EL (cell line): Measurements from ENCODE around the gene LTBR.

ENCODE experiments used
- DNase-seq: peaks from one replicate; pipeline ENCODE4 v3.0.0-alpha.2; 2016

Gene LTBR

DNA sequence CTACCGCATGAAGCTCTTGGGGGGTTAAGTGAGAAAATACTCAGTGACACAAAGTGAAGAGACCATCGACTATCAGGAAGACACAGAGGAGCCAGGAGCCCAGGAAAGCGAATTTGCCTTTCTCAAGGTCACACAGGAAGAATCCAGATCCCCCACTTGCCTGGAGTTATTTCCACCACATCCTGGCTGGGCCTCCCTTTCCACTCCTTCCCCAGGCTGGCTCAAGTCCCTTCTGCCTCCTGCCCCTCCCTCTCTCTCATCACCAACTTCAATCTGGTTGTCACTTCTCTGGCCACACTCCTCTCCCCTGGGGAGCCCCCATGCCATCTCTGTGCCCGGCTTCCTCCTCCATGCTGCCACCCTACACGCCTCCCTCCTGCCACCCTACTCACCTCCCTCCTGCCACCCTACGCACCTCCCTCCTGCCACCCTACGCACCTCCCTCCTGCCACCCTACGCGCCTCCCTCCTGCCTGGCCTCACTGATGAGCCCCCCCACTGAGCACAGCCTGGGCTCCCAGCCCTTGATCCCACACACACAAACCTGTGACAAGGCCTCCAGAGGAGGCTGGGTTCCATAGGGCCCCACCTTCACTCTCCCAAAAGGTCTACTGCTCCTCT lies 14.9 kb upstream of the LTBR start:
- DNase-seq: no peak

DNA sequence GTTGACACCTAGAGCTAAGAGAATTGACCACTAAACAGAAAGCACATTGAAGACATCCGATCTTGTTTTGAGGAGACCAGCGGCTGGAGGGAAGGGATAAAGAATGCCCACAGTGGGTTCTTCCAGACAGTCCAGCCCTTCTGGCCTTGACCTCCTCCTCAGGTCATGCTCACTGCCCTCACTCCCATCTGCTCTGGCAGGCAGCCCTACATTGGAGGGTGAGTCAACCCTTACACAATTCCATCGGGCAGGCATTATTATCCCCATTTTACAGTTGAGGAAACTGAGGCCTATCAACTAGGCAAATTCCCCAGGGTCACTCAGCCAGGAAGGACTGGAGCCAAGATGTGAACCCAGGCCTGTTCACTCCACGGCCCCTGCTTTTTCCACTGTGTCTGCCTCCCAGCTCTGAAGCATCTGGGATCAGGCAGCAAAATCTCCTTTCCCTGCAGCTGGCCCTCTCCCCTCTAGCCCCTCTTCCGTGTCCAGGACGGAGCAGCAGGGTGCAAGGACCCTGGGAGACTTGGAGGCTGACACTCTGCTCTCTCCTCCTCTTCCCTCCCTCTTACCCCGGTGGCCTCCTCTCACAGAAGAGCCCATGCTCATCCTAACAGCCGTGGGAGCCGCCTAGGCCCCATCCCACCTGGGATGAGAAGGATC lies 13.9 kb upstream of the LTBR start:
- DNase-seq: no peak

DNA sequence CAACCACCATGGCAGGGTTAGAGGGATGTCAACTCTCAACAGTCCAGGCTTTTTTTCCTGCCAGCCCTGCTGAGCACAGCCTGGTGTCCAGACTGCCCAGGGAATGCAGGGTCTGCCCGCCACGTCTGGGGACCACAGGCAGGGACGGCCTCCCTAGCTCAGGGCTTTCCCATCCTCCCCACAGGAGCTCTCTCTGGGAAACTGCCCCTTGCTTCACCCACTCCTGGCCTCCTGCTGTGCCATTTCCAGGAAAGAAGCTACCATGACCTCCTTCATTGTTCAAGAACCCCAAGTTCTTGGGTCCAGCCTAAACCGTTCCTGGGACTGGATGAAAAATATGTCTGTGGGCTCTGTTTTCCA lies 13.4 kb upstream of the LTBR start:
- DNase-seq: no peak

DNA sequence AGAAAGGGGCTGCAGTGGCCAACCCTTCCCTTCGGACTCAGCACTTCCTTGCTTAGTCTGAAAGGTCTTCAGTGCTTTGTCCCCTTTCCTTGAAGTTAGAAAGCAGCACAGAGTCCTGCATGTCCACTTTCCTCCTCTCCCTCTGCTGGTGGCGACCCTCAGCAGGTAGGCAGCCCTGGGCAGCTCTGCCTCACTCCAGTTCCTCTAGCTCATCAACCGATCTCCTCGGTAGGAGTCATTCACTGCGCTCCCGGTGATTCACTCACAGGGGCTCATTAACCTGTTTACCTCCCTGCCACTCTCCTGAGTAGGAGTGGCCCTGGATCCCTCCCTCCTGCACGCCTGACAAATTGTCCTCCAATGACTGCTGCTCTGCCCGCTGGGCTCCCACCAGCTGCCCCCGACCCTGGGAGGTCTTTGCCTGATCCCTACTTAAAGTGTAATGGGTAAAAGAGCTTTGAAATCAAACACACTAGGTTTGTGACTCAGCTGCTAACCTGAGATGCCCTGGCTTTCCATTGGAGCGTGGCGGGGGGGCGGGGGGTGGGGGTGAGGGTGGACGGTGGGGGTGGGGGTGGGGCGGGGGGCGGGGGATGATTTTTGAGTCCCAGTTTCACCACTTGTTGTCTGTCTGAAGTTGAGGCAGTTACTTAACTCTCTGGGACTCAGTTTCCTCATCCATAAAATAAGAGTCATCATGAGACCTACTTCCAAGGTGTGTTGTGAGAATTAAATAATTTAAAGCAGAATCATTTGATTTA lies 12.8 kb upstream of the LTBR start:
- DNase-seq: peak; percentile 67

DNA sequence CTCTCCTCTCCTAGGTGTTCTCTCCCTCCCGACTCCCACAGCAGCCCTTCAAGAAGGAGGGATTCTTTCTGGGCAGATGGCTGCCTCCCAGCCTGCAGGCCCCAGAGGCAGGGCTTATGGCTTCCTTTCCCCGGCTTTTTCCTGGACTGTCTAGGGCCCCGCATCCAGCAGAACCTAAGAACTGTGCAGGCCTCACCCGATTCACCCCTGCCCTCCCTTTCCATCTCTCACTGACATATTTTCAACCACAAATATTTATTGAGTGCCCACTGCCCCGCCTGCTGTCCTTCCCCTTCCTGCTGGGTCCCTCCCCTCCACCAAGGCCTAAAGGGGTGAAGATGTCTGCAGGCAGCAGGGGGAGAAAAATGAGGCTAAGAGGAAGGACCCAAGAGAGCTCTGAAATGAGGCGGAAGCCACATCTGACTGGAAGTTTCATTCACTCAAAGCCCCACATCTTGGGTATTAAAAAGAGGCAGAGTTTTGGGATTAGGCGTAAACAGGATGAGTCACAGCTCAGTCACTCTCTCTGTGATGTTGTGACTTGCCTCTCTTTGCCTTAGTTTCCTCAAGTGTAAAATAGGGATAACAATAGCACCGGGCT lies 11.5 kb upstream of the LTBR start:
- peak; percentile 93 for DNase-seq

DNA sequence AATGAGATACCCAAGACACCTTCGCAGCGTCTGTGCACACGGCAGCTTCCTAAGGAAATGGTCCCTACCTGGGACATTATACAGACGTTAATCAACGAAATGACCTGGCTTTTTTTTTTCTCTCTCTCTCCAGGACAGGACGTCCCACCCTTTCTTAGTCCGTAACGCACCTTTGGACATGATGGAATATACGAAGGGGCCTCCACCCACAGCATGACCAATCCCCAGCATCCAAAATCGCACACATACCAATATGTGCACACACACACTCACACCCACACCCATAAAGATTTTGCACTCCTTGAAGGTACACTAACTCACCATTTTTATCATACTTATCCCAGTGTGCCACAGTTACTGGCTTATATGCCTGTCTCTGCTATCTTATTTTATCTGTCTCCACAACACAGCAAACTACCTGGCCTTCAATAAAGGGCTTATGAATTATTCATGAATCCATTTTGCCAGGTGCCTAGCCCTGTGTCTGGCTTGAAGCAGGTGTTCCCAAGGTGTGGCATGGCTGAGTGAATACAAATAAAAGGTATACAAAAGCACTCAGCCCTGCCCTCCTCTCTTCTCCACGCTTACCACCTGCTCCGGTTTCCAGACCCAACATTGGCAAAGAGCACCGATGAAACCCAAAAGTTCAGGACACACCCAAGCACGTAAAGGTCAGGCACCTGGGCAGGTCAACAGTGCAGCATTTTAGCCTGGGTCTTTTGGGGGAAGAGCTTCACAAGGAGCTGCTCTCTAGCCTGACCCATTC lies 10.8 kb upstream of the LTBR start:
- DNase-seq: no peak

DNA sequence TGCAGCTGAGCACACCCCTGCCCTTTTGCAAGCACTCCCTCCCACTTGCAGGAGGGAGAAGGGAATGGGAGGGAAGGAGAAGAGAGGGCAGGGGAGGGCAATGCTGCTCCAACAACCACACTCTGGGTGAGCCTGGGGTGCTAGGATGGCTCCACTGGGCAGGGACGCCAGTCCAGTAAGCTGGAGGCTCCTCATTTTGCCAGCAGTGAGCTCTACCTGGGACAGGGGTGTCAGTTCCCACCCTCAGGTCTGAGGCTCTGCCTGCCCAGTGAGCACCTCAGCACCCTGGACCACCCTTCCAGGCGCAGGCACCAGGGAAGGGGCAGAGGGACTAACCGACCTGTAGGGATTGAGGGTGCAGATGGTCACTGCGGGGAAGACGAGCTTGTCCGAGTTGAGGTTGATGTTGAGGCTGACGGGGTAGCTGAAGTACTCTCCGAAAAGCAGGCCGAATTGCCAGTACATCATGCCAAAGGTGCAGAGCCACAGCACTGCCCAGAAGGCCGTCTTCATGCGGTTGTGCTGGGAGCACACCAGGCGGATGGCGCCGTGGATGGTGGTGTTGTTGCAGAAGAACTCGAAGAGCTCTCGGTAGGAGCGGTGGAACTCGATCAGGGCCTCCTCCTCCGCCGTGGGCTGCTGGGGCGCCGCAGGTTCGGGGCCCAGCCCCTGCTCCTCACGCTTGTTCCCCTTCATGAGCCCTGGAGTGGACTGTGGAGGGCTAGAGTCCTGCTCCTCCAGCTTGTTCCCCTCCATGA lies 9.8 kb upstream of the LTBR start:
- no peak for DNase-seq

DNA sequence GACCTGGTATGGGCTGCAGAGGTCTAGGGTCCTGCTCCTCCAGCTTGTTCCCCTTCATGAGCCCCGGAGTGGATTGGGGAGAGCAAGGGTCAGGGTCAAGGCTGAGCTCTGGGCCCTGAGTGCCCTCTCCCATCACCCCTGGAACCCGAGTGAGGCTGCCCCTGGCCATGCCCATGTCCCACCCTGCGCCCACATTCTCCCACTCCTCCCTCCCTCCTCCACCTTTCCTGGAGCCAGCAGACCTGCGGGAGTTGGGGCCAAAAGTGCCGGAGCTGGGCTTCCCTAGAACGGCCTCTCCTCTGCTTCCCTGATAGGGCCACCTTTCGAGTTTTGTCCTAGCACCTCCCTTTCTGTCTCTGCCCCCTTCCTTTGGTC lies 9.2 kb upstream of the LTBR start:
- DNase-seq: no peak

DNA sequence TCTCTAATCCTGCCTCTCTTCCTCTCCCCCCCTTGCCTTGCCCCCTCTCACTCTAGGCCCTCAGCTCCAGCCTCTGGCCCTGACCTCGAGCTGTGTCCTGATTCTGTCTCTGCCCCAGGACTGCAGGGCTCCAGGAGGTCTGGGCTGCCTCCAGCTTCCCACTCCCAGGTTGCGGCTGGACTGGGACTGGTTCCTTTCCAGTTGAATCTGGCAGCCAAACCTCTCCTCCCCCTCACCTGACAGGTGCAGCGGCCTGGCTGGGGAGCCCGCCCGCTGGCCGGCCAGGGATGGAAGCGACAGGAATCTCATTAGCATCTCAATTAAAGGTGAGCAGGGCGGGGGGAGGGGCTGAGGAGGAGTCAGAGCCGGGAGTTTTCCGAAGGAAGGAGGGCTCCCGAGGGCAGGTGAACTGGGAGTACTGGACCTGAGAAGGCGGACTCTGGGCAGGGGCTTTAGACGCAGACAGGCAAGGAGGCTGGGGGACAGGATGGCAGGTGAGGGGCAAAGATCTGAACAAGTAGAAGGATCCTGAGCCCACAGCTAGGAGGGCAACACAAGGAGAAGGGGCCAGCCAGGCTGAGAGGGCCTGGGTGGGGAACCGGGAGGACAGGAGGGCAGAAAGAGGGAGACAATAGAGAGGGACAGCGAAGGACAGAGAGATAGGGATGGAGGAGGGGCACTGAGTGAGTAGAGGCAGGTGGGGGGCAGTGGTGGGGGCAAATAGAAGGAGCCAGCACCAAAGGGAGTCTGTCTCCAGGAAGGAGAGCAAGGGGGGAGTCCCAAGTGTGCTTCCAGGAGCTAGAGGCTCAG lies 8.5 kb upstream of the LTBR start, which contains the start of gene SCNN1A:
SCNN1A (minus strand) TSS at position 295 of the 810 bp plus-strand sequence. CDS start 780 bp downstream, outside the sequence.
- no peak for DNase-seq

DNA sequence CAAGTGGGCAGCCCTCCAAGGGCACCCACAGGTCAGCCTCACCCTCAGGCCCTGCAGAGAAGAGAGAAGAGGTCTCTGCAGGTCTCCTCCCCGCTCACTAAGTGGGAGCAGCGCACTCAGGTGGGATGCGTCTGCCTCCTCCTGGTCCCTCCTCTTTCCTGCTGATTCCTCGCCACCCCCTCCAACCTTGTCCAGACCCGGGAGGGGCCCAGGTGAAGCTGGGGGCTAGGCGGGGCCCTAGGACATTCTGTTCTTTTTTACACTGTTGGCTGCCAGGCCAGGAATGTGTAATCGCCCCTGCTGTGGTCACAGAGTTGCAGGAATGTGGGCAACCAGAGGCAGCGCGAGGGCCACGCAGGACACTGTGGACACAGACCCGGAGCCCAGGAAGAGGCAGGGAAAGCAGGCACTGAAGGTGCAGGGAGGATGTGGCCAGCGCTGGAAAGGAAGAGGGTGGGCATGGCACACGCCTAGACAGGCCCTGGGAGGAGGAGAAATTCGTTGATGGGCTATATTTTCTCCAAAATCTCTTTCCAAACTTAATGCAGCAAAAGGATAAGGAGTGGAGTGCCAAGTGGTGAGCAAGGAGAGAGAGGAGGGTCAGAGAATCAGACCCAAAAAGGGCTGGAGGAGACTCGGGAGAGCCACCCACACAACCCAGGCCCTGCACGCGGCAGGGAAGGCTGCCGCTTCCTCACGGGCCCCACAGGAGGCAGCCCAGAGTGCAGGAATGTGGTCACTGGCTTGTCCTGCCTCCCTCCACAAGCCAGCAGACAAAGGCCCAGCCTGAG lies 7.7 kb upstream of the LTBR start:
- DNase-seq: peak; percentile 53

DNA sequence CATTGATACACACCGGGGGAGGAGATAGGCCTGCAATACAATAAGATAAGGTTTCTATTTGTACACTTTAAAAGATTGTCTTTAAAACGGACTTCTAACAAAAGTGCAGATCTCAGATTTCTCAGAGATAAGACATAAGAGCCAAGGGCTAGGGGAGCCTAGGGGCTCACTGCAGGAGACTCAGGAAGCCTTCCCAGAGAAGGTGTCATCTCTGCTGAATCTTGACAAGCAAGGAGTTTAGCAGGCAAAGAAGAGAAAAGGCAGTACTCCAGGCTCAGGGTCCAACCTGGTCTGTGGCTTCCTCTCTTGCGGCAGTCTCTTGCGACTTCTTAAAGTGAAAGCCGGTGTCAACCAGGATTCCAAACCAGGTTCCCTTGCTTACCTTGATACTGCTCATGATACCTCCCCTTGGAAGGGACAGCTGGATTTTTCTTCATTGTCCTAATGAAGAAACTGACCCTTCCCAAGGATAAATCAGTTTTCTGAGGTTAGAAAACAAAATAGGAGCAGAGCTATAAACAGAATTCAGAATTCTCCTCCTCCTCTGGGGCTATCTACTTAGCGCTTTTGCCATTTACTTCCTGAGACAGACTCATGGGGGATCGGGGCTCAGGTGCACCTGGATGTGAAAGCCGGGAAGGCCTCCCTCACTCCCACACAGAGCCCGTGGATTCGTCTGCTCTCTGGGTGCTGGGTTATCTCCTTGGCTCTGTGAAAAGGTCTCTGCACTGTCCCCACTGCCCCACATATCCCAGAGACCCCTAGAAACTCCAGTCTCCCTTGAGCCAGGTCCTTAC lies 6.9 kb upstream of the LTBR start:
- DNase-seq: no peak

DNA sequence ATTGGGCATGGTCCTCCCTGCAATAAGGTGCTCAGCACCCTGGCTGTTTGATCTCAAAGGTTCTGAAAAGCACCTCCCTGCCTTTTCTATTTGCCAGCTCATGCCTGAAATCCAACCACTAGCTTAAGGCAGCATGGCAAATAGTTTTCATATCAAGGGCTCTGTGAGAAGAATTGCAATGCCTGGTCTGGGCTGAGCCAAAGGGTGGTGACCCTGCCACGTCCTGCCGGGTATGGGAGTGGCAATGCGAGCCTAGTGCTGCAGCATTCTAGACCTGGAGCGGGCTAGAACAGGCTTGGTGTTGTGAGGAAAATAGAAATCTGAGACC lies 6.3 kb upstream of the LTBR start:
- no peak for DNase-seq

DNA sequence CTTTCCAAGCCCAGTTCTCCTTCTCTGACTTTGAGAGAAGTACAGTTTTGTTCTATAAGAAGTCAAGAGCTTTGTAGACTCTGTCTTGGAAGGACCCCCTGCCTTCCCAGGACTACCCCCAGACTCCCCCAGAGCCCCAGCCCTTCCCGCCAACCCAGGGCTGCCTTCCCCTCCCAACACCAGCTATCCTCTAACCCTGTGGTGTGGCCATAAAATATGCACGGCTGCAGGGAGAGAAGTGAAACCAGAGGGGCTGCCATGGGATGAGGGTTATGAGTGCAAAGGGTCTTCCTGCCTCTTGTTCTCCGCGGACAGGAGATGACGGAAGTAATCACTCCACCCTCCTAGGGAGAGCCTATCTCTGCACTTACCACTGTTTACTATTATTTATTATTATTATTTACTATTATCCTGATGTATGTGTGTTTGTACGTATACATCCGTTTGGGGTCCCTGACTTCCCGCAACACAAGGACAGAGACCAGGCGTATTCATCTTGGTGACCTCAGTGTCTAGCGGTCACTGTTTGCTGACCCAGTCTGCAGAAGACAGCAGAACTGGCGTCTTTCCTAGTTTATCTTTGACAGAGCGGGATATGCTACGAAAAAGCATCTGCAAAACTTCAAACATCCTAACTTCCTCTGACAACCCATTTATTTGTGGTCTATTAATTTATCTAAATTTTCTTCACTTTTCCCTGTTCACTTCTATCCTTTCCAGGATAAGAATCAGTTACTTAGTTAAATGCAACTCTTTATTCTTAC lies 5.1 kb upstream of the LTBR start:
- DNase-seq: no peak

DNA sequence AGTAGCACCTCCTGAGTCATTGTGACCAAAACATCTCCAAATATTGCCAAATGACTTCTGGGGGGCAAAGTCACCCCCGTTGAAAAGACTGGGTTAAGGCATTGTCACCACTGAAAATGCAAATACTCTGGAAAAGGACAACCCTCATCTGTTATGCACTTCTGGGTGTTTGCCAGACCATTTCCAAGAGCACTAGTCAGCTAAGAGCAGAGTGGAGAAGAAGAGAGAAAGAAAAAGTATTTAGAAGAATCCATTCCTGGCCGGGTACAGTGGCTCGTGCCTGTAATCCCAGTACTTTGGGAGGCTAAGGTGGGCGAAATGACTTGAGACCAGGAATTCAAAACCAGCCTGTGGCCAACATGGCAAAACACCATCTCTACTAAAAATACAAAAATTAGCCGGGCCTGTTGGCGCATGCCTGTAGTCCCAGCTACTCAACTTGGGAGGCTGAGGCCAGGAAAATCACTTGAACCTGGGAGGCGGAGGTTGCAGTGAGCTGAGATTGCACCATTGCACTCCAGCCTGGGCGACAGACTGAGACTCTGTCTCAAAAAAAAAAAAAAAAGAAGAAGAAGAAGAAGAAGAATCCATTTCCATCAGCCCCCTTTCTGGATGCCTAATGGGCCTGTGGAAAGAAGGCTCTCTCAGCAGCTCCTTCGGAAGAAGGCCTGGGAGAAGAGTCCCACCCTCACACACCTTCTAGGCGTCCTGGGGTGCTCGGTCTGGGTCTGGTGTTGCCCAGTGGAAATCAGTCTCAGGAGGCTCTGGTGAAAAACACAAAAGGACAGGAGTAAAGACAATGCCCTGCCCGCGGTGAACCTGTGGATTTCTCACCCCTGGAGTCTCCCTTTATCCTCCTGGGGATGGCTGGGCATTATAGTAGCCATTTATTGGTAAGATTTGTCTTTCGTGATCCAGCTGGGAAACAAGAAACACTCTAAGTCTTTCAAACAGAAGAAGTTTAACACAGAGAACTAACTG lies 3.5 kb upstream of the LTBR start:
- DNase-seq: no peak

DNA sequence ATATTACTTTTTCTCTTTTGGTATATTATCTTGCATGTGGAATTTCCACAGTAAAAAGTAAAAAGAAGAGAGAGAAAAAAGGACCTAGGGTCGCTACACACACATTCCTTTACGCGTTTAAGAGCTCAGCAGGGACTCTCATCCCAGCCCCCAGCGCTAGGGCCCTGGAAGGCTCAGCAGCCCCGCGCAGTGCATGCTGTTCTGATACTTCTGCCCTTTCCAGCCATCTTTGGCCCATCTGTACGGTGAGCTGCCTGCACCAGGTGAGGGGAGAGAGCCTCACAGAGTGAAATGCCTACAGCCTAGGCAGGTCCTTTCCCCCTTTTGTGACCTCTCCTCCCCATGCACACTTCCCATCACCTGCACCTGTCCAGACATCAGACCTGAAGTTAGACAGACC lies 1.6 kb upstream of the LTBR start:
- DNase-seq: no peak

DNA sequence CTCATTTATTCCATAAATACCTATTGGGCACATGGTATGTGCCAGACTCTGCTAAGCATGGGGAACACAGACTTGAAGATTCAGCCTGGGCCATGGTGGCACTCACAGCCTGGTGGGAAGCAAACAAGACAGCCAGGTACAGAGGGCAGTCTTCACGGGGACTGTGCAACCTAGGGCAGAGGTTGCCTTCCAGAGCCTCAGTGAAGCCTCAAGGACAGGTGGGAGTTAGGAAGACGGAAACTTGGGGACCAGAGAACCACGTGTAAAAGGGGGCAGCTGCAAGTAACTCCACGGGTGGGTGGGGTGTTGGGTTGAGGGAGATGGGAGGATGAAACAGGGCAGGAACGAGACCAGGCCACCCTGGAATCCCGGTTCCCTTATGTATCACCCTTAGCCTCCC lies 980 bp upstream of the LTBR start:
- no peak for DNase-seq

DNA sequence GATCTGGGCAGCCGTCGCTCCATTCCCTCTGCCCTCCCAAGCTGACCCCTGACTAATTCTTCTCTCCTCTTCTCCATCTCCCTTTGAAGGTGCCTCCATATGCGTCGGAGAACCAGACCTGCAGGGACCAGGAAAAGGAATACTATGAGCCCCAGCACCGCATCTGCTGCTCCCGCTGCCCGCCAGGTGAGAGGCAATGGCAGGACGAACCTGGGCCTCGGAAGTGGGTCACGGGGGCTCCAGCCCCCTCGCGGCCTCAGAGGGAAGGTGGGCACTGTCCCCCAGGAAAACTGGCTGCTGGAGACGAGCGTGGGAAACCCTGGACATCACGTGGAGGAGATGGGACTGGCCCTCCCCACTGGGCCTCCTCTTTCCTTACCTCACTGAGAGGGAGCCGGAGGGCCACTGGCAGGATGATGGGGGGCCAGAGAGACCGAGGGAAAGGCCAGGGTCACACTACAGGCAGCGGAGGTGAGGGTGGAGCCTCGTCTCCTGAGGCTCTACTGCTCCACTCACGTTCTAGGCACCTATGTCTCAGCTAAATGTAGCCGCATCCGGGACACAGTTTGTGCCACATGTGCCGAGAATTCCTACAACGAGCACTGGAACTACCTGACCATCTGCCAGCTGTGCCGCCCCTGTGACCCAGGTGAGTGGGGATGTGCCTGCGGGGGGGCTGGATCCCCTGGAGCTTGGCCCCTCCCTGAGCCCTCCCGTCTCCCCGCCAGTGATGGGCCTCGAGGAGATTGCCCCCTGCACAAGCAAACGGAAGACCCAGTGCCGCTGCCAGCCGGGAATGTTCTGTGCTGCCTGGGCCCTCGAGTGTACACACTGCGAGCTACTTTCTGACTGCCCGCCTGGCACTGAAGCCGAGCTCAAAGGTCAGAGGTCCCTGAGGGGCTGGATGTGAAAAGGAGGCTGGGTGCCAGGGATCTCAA lies 806 bp downstream of the LTBR start:
- no peak for DNase-seq
